NB4 (cell line): ENCODE results near the gene MAPK1.
"Not testable (repeated sequence)": the region's sequence is repeated elsewhere in the genome, so short reads cannot be mapped to it uniquely, and the experiment has no call there.

Source experiments
- DNase-seq: peaks from one replicate; pipeline ENCODE4 v3.0.0; 2010; ENCODE audit warnings: low read depth
- H3K4me3 ChIP-seq: one replicate; pipeline ENCODE4 v1.5.1; 2011; ENCODE audit warnings: mild to moderate bottlenecking, low read depth, low read length, moderate library complexity
- CTCF ChIP-seq: IDR thresholded peaks from one replicate; pipeline ENCODE4 v1.5.1; 2012; ENCODE audit warnings: low read depth, low read length
- MAX ChIP-seq: IDR thresholded peaks from 2 replicates; pipeline ENCODE4 v1.6.1; 2011; ENCODE audit warnings: low read depth, low read length
- MYC ChIP-seq: IDR thresholded peaks from 2 replicates; pipeline ENCODE4 v1.6.1; 2011; ENCODE audit warnings: low read depth, low read length
- POLR2A ChIP-seq: IDR thresholded peaks from 2 replicates; pipeline ENCODE4 v1.6.1; 2011; ENCODE audit warnings: mild to moderate bottlenecking; ENCODE audit not compliant: insufficient read length; ENCODE audit errors: extremely low read depth

Gene MAPK1

GRCh38 chr22:21719024-21719423, 148.4 kb downstream of the MAPK1 start:
- H3K4me3 ChIP-seq, result no peak overlapping the region
- TF ChIP-seq MAX (no peak), POLR2A (no peak), MYC (no peak), CTCF (no peak)
- DNase-seq, result no peak

GRCh38 chr22:21718499-21718898, 148.9 kb downstream of the MAPK1 start:
- DNase-seq, result no peak
- no peak overlapping the region for H3K4me3 ChIP-seq

GRCh38 chr22:21716395-21717122, 150.9 kb downstream of the MAPK1 start:
- H3K4me3 ChIP-seq, DNase-seq: not testable (repeated sequence)

More at GRCh38 chr22:21718499-21718898, 148.9 kb downstream of the MAPK1 start:
- TF ChIP-seq MAX (no peak), POLR2A (no peak), CTCF (no peak), MYC (no peak)

- no peak overlapping the region for H3K4me3 ChIP-seq
- no peak for DNase-seq
- TF ChIP-seq CTCF, result no peak
- no peak for TF ChIP-seq POLR2A
- no peak for TF ChIP-seq MAX
- TF ChIP-seq MYC, result no peak
These were observed 152.7 kb downstream of the MAPK1 start for GRCh38 chr22:21714786-21715185.

- H3K4me3 ChIP-seq, result no peak overlapping the region
- DNase-seq, result no peak
- no peak for TF ChIP-seq POLR2A
- TF ChIP-seq CTCF, result no peak
- TF ChIP-seq MAX, result no peak
- no peak for TF ChIP-seq MYC
These were observed 153.2 kb downstream of the MAPK1 start for GRCh38 chr22:21714059-21714770.

- H3K4me3 ChIP-seq, result no peak overlapping the region
- TF ChIP-seq MAX (no peak), CTCF (no peak), MYC (no peak), POLR2A (no peak)
- DNase-seq, result no peak
These were observed 153.9 kb downstream of the MAPK1 start for GRCh38 chr22:21713428-21714058.
